Liver (tissue), 9 donors: ENCODE results near the gene CNPY4. TPM values are rescaled to one million over a fixed set of nuclear protein-coding genes. Genes with fewer than 3 reads are reported as not detected.

Experiments used
- DNase-seq: peaks from one replicate; pipeline ENCODE4 v3.0.0-alpha.2; 2017; ENCODE audit warnings: low spot score
- H3K27ac ChIP-seq, 2 donors: one replicate each; pipeline ENCODE4 v1.7.0; 2013; ENCODE audit warnings: inconsistent platforms in 2 of 2, low read length in 2 of 2, control low read depth in 1 of 2, low read depth in 1 of 2, mild to moderate bottlenecking in 1 of 2
- H3K27me3 ChIP-seq, 4 donors: one replicate each; pipeline versions ENCODE4 v1.6.1 to v1.7.0; 2013; ENCODE audit warnings: low read length in 3 of 4, inconsistent platforms in 1 of 4, mild to moderate bottlenecking in 1 of 4, moderate library complexity in 1 of 4; ENCODE audit not compliant: control insufficient read depth in 4 of 4, insufficient read depth in 4 of 4
- H3K36me3 ChIP-seq, 4 donors: one replicate each; pipeline versions ENCODE4 v1.6.1 to v1.7.0; 2013; ENCODE audit warnings: low read length in 3 of 4, mild to moderate bottlenecking in 3 of 4, low read depth in 1 of 4, moderate library complexity in 1 of 4; ENCODE audit not compliant: control insufficient read depth in 4 of 4, insufficient read depth in 3 of 4
- H3K4me1 ChIP-seq, 4 donors: one replicate each; pipeline versions ENCODE4 v1.6.1 to v1.7.0; 2013; ENCODE audit warnings: low read length in 3 of 4, mild to moderate bottlenecking in 3 of 4, moderate library complexity in 1 of 4; ENCODE audit not compliant: control insufficient read depth in 4 of 4, insufficient read depth in 4 of 4
- H3K4me3 ChIP-seq, 3 donors: one replicate each; pipeline versions ENCODE4 v1.6.1 to v1.7.0; 2013; ENCODE audit warnings: low read length in 3 of 3, control low read depth in 1 of 3, low read depth in 1 of 3, mild to moderate bottlenecking in 1 of 3
- H3K9ac ChIP-seq, 2 donors: one replicate each; pipeline ENCODE4 v1.7.0; 2013; ENCODE audit warnings: low read length in 2 of 2, mild to moderate bottlenecking in 2 of 2, moderate library complexity in 2 of 2, control low read depth in 1 of 2, low read depth in 1 of 2
- H3K9me3 ChIP-seq, 4 donors: one replicate each; pipeline versions ENCODE4 v1.6.1 to v1.7.0; 2013; ENCODE audit warnings: low read length in 3 of 4; ENCODE audit not compliant: control insufficient read depth in 4 of 4
- EGR1 ChIP-seq, 2 donors: IDR thresholded peaks; 2 replicates each; pipeline ENCODE4 v1.6.1; 2016 to 2018; ENCODE audit warnings: antibody characterized with exemption in 2 of 2, low read depth in 2 of 2
- FOXA1 ChIP-seq: IDR thresholded peaks from 2 replicates; pipeline ENCODE4 v1.6.1; 2016; ENCODE audit warnings: antibody characterized with exemption
- FOXA2 ChIP-seq: IDR thresholded peaks from 2 replicates; pipeline ENCODE4 v1.6.1; 2016; ENCODE audit warnings: antibody characterized with exemption
- GABPA ChIP-seq, 2 donors: IDR thresholded peaks in 1 of 2; conservative IDR thresholded peaks in 1 of 2; 2 replicates each; pipeline ENCODE4 v1.6.1; 2016; ENCODE audit warnings: antibody characterized with exemption in 2 of 2, mild to moderate bottlenecking in 1 of 2, moderate library complexity in 1 of 2
- HNF4A ChIP-seq, 2 donors: conservative IDR thresholded peaks; 2 replicates each; pipeline ENCODE4 v1.6.1; 2016; ENCODE audit warnings: antibody characterized with exemption in 2 of 2, mild to moderate bottlenecking in 2 of 2
- HNF4G ChIP-seq: IDR thresholded peaks from 2 replicates; pipeline ENCODE4 v1.6.1; 2016; ENCODE audit warnings: antibody characterized with exemption
- JUND ChIP-seq, 2 donors: IDR thresholded peaks; 2 replicates each; pipeline ENCODE4 v1.6.1; 2016; ENCODE audit warnings: antibody characterized with exemption in 2 of 2
- NR2F2 ChIP-seq: IDR thresholded peaks from 2 replicates; pipeline ENCODE4 v1.6.1; 2016; ENCODE audit warnings: antibody characterized with exemption
- RAD21 ChIP-seq, 2 donors: IDR thresholded peaks; 2 replicates each; pipeline ENCODE4 v1.6.1; 2016; ENCODE audit warnings: antibody characterized with exemption in 2 of 2, mild to moderate bottlenecking in 2 of 2
- RXRA ChIP-seq, 2 donors: IDR thresholded peaks; 2 replicates each; pipeline ENCODE4 v1.6.1; 2017 to 2018; ENCODE audit warnings: antibody characterized with exemption in 2 of 2, mild to moderate bottlenecking in 1 of 2
- SP1 ChIP-seq: IDR thresholded peaks from 2 replicates; pipeline ENCODE4 v1.6.1; 2018; ENCODE audit warnings: antibody characterized with exemption, mild to moderate bottlenecking
- TAF1 ChIP-seq: conservative IDR thresholded peaks from 2 replicates; pipeline ENCODE4 v1.6.1; 2016; ENCODE audit warnings: antibody characterized with exemption, mild to moderate bottlenecking
- YY1 ChIP-seq: IDR thresholded peaks from 2 replicates; pipeline ENCODE4 v1.6.1; 2016; ENCODE audit warnings: antibody characterized with exemption, mild to moderate bottlenecking
- WGBS: extraction: QIAGEN DNeasy Blood & Tissue Kit; methylation state at CpG from one replicate; pipeline ENCODE4 v1.1.7; 2013; 5-methylcytosine and 5-hydroxymethylcytosine counted together
- polyA plus RNA-seq, 2 donors: library from polyadenylated mRNA; stranded (reverse) in 1 of 2; unstranded in 1 of 2; fragments of 200-250 nt in 1 of 2; fragments of >200 nt in 1 of 2; fragmentation: Nextera tagmentation in 1 of 2; extraction: Ambion mirVana in 1 of 2; gene quantifications; one replicate each; pipeline versions ENCODE4 v1.2.1 to v1.2.3, GENCODE V29; 2013 to 2015
- total RNA-seq, 2 donors: library from RNA; depleted of rRNA; stranded (reverse); fragments of >200 nt; gene quantifications; one replicate each; pipeline ENCODE4 v1.2.3, GENCODE V29; 2014
- TF ChIP-seq, protein P1 (sequence below): fragments of 150-350 bp; IDR thresholded peaks from 2 replicates; pipeline ENCODE4 v1.5.1; 2017; ENCODE audit warnings: improper control_type of control experiment, low read depth, low read length; ENCODE audit not compliant: missing input control
- TF ChIP-seq, protein P2 (sequence below): IDR thresholded peaks from 2 replicates; pipeline ENCODE4 v1.6.1; 2016; ENCODE audit warnings: antibody characterized with exemption
- TF ChIP-seq, protein P3 (sequence below): IDR thresholded peaks from 2 replicates; pipeline ENCODE4 v1.6.1; 2016; ENCODE audit warnings: antibody characterized with exemption
- TF ChIP-seq, protein P4 (sequence below): IDR thresholded peaks from 2 replicates; pipeline ENCODE4 v1.6.1; 2016; ENCODE audit warnings: antibody characterized with exemption
- TF ChIP-seq, protein P5 (sequence below): IDR thresholded peaks from 2 replicates; pipeline ENCODE4 v1.6.1; 2016; ENCODE audit warnings: antibody characterized with exemption, mild to moderate bottlenecking
- donor health status: healthy.
- donor health status: healthy.
- donor health status: healthy.
- donor health status: healthy.
- donor health status: healthy.

The CNPY4 gene
- total and polyA plus RNA-seq, 4 donors, result 1.9 to 11.9 (median 3.8) TPM

DNA sequence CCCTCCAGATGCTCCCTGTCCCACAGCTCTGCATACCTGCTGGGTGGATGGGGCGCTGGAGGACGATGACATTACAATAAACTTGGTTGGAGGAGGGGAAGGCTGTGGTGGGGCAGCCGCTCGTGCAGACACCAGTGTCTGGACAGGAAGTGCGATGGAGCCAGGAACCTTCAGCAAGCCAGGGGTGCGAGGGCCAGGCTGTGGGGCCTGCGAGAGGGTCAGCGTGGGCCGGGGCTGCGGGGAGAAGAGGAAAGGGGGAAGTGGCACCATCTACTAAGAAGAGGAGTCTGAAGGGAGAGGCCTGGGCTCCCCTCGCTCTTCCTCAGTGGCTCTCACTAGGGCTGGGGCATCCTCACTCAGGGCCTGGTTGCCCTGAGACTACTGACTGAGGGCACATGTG is 11.5 kb upstream of the CNPY4 start:
- Histone ChIP-seq H3K27ac (no peak overlapping the region), H3K4me1 (no peaks in the 10 kb centered on the region), H3K9me3 (no peaks in the 10 kb centered on the region), H3K27me3 (no peaks in the 10 kb centered on the region), H3K9ac (no peak overlapping the region), H3K36me3 (peaks cover 3 to 49% (median 26%) of the 10 kb centered on the region in 4 donors), H3K4me3 (no peak overlapping the region)
- WGBS, result 75% methylated on average over 11 of the region's 11 CpGs
- TF ChIP-seq HNF4A (conservative IDR thresholded peaks at IDR 0.05), result no peak
- TF ChIP-seq JUND (IDR thresholded peaks at IDR 0.05), result no peak
- TF ChIP-seq, protein P1, sequence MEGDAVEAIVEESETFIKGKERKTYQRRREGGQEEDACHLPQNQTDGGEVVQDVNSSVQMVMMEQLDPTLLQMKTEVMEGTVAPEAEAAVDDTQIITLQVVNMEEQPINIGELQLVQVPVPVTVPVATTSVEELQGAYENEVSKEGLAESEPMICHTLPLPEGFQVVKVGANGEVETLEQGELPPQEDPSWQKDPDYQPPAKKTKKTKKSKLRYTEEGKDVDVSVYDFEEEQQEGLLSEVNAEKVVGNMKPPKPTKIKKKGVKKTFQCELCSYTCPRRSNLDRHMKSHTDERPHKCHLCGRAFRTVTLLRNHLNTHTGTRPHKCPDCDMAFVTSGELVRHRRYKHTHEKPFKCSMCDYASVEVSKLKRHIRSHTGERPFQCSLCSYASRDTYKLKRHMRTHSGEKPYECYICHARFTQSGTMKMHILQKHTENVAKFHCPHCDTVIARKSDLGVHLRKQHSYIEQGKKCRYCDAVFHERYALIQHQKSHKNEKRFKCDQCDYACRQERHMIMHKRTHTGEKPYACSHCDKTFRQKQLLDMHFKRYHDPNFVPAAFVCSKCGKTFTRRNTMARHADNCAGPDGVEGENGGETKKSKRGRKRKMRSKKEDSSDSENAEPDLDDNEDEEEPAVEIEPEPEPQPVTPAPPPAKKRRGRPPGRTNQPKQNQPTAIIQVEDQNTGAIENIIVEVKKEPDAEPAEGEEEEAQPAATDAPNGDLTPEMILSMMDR, result no peak
- no peak for TF ChIP-seq FOXA2
- TF ChIP-seq TAF1, result no peak
- no peak for TF ChIP-seq FOXA1
- no peak for TF ChIP-seq YY1
- TF ChIP-seq, protein P2, sequence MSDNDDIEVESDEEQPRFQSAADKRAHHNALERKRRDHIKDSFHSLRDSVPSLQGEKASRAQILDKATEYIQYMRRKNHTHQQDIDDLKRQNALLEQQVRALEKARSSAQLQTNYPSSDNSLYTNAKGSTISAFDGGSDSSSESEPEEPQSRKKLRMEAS, result no peak
- TF ChIP-seq, protein P3, sequence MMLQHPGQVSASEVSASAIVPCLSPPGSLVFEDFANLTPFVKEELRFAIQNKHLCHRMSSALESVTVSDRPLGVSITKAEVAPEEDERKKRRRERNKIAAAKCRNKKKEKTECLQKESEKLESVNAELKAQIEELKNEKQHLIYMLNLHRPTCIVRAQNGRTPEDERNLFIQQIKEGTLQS, result no peak
- no peak for TF ChIP-seq HNF4G
- TF ChIP-seq RXRA (IDR thresholded peaks at IDR 0.05), result no peak
- TF ChIP-seq EGR1 (IDR thresholded peaks at IDR 0.05; ENCODE audit: low read depth in 2 of 2), result no peak
- no peak for TF ChIP-seq RAD21 (IDR thresholded peaks at IDR 0.05)
- TF ChIP-seq, protein P4, sequence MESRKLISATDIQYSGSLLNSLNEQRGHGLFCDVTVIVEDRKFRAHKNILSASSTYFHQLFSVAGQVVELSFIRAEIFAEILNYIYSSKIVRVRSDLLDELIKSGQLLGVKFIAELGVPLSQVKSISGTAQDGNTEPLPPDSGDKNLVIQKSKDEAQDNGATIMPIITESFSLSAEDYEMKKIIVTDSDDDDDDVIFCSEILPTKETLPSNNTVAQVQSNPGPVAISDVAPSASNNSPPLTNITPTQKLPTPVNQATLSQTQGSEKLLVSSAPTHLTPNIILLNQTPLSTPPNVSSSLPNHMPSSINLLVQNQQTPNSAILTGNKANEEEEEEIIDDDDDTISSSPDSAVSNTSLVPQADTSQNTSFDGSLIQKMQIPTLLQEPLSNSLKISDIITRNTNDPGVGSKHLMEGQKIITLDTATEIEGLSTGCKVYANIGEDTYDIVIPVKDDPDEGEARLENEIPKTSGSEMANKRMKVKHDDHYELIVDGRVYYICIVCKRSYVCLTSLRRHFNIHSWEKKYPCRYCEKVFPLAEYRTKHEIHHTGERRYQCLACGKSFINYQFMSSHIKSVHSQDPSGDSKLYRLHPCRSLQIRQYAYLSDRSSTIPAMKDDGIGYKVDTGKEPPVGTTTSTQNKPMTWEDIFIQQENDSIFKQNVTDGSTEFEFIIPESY, result no peak
- no peak for TF ChIP-seq SP1
- TF ChIP-seq GABPA (IDR thresholded peaks at IDR 0.05 in 1 of 2, conservative IDR thresholded peaks at IDR 0.05 in 1 of 2), result no peak
- TF ChIP-seq, protein P5, sequence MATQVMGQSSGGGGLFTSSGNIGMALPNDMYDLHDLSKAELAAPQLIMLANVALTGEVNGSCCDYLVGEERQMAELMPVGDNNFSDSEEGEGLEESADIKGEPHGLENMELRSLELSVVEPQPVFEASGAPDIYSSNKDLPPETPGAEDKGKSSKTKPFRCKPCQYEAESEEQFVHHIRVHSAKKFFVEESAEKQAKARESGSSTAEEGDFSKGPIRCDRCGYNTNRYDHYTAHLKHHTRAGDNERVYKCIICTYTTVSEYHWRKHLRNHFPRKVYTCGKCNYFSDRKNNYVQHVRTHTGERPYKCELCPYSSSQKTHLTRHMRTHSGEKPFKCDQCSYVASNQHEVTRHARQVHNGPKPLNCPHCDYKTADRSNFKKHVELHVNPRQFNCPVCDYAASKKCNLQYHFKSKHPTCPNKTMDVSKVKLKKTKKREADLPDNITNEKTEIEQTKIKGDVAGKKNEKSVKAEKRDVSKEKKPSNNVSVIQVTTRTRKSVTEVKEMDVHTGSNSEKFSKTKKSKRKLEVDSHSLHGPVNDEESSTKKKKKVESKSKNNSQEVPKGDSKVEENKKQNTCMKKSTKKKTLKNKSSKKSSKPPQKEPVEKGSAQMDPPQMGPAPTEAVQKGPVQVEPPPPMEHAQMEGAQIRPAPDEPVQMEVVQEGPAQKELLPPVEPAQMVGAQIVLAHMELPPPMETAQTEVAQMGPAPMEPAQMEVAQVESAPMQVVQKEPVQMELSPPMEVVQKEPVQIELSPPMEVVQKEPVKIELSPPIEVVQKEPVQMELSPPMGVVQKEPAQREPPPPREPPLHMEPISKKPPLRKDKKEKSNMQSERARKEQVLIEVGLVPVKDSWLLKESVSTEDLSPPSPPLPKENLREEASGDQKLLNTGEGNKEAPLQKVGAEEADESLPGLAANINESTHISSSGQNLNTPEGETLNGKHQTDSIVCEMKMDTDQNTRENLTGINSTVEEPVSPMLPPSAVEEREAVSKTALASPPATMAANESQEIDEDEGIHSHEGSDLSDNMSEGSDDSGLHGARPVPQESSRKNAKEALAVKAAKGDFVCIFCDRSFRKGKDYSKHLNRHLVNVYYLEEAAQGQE, result no peak
- no peak for TF ChIP-seq NR2F2
- no peak for DNase-seq
